Mesothelial cell of epicardium (in vitro differentiated cells): ENCODE measurements around the gene SMARCAD1. TPM values are rescaled to one million over a fixed set of nuclear protein-coding genes. Genes with fewer than 3 reads are reported as not detected.
A peak's percentile ranks its signal among the peaks of the same experiment; 100 is the strongest.

Experiments used
- DNase-seq, 2 experiments: peaks; one replicate each; pipeline ENCODE4 v3.0.0; 2021; ENCODE audit warnings: low spot score in 2 of 2; ENCODE audit not compliant: unreplicated experiment in 2 of 2
- H3K27ac Mint-ChIP-seq: 2 replicates; pipeline ENCODE4 v1.8.0; 2021; ENCODE audit warnings: mixed read lengths
- H3K27me3 Mint-ChIP-seq: 2 replicates; pipeline ENCODE4 v1.8.0; 2021; ENCODE audit warnings: low read depth, mixed read lengths
- H3K36me3 Mint-ChIP-seq: 2 replicates; pipeline ENCODE4 v1.8.0; 2021; ENCODE audit warnings: mixed read lengths
- H3K4me1 Mint-ChIP-seq: 2 replicates; pipeline ENCODE4 v1.8.0; 2021; ENCODE audit warnings: mixed read lengths
- H3K4me3 Mint-ChIP-seq: 2 replicates; pipeline ENCODE4 v1.8.0; 2021; ENCODE audit warnings: mild to moderate bottlenecking, moderate library complexity, mixed read lengths
- H3K9me3 Mint-ChIP-seq: 2 replicates; pipeline ENCODE4 v1.8.0; 2021; ENCODE audit warnings: mixed read lengths
- total RNA-seq: library from RNA; stranded (reverse); gene quantifications from 3 replicates; pipeline ENCODE4 v1.2.1, GENCODE V29; 2021
- TF ChIP-seq, protein P1 (sequence below): fragments of 200-600 bp; sonication (generic); IDR thresholded peaks from one replicate; pipeline ENCODE4 v1.5.0; 2021; ENCODE audit warnings: antibody characterized with exemption; ENCODE audit not compliant: unreplicated experiment

The SMARCAD1 gene
- total RNA-seq, 1 donor from 2014 or later, result 63.6 TPM

DNA sequence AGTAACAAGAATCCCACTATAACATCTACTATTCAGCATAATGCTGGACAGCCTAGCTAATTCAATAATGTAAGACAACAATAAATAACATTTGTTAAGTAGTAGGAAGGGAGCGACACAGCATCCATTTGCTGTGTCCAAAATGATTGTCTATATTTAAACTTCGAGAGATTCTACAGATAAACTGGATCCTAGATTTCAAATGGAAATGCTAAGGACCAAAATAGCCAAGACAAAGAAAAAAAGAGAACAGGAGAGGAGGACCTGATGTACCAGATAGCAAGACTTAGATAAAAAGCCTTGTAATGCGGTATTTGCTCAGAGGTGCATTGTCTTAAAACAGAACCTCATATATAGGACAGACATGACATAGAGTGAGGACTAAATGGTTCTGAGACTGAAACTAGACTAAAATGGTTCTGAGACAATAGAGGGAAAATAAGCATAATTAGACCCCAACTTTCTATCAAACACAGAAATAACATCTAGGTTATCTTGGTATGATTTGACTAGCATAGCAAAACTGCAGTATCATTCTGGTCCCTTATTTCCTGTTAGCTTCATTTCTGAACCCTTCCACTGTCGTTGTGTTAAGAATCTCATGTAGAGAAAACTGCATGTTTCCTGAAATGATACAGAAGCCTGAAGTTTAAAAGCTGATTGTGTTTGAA, 131.2 kb downstream of the SMARCAD1 start:
- no peaks in the 10 kb centered on the region for H3K9me3 Mint-ChIP-seq
- H3K4me1 Mint-ChIP-seq, result peaks cover 16% of the 10 kb centered on the region
- H3K4me3 Mint-ChIP-seq, result no peak overlapping the region
- DNase-seq, result no peak
- peak overlapping the region; percentile 6 for H3K27ac Mint-ChIP-seq
- no peaks in the 10 kb centered on the region for H3K27me3 Mint-ChIP-seq
- TF ChIP-seq, protein P1, sequence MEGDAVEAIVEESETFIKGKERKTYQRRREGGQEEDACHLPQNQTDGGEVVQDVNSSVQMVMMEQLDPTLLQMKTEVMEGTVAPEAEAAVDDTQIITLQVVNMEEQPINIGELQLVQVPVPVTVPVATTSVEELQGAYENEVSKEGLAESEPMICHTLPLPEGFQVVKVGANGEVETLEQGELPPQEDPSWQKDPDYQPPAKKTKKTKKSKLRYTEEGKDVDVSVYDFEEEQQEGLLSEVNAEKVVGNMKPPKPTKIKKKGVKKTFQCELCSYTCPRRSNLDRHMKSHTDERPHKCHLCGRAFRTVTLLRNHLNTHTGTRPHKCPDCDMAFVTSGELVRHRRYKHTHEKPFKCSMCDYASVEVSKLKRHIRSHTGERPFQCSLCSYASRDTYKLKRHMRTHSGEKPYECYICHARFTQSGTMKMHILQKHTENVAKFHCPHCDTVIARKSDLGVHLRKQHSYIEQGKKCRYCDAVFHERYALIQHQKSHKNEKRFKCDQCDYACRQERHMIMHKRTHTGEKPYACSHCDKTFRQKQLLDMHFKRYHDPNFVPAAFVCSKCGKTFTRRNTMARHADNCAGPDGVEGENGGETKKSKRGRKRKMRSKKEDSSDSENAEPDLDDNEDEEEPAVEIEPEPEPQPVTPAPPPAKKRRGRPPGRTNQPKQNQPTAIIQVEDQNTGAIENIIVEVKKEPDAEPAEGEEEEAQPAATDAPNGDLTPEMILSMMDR, result no peak
- H3K36me3 Mint-ChIP-seq, result no peaks in the 10 kb centered on the region

DNA sequence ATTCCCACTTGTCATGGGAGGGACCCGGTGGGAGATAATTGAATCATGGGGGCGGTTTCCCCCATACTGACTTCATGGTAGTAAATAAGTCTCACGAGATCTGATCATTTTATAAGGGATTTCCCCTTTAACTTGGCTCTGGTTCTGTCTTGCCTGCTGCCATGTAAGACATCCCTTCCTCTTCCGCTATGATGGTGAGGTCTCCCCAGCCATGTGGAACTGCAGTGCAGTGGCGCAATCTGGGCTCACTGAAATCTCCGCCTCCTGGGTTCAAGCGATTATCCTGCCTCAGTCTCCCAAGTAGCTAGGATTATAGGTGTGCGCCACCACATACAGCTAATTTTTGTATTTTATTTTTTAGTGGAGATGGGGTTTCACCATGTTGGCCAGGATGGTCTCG, 132.1 kb downstream of the SMARCAD1 start:
- no peak overlapping the region for H3K4me3 Mint-ChIP-seq

More for the DNA sequence above, 132.1 kb downstream of the SMARCAD1 start:
- H3K9me3 Mint-ChIP-seq, result no peaks in the 10 kb centered on the region
- peaks cover 16% of the 10 kb centered on the region for H3K4me1 Mint-ChIP-seq
- no peaks in the 10 kb centered on the region for H3K27me3 Mint-ChIP-seq
- TF ChIP-seq, protein P1, result no peak
- H3K27ac Mint-ChIP-seq, result no peak overlapping the region
- DNase-seq, result no peak
- H3K36me3 Mint-ChIP-seq, result no peaks in the 10 kb centered on the region

Other genes with a start within 250 kb of the SMARCAD1 start
- gene HPGDS, start 135.0 kb downstream of the SMARCAD1 start, total RNA-seq, result not detected in 3 replicates
- gene PDLIM5, start 244.1 kb downstream of the SMARCAD1 start, total RNA-seq, result 60.7 to 65.1 TPM (median 64.6 TPM) in 3 replicates